T-cell (primary cell): ENCODE results near the gene HSPA1A. TPM values are rescaled to one million over a fixed set of nuclear protein-coding genes. Genes with fewer than 3 reads are reported as not detected.

Experiments
- ATAC-seq, 4 experiments: fragments of 200-7000 bp in 3 of 4; fragments of 150-1000 bp in 1 of 4; cut with Tn5 transposase; replicated peaks in 1 of 4; 1 replicate in 3 of 4; 2 replicates in 1 of 4; pipeline ENCODE4 v1.10.0; 2021; ENCODE audit warnings: moderate library complexity in 3 of 4, mild to moderate bottlenecking in 2 of 4, moderate number of reproducible peaks in 1 of 4
- CTCF ChIA-PET, 2 donors: fragments of 300-600 bp; sonication (Branson Sonifier 250); formaldehyde crosslinking; loops; one replicate each; lab custom pipeline; 2022; ENCODE audit warnings: antibody characterized with exemption in 2 of 2; lab: Charles Lee
- POLR2A ChIA-PET, 2 donors: fragments of 300-600 bp; sonication (Branson Sonifier 250); formaldehyde crosslinking; loops; one replicate each; lab custom pipeline; 2022; ENCODE audit warnings: antibody characterized with exemption in 2 of 2; lab: Charles Lee
- DNase-seq, 35 experiments: peaks; one replicate each; pipeline versions ENCODE4 v3.0.0 to v3.0.0-alpha.2; 2013 to 2023
- H3K27ac ChIP-seq: one replicate; pipeline ENCODE4 v1.5.1; 2013; ENCODE audit warnings: low read length
- H3K27me3 ChIP-seq, 2 experiments: replicated peaks in 1 of 2; 1 replicate in 1 of 2; 2 replicates in 1 of 2; pipeline versions ENCODE4 v1.6.1 to v1.7.0; 2013; ENCODE audit warnings: low read length in 1 of 2, mixed read lengths in 1 of 2; ENCODE audit not compliant: control insufficient read depth in 2 of 2, insufficient read depth in 2 of 2; ENCODE audit errors: extremely low read depth in 1 of 2
- H3K36me3 ChIP-seq, 2 donors: 1 replicate in 1 of 2; 2 replicates in 1 of 2; pipeline versions ENCODE4 v1.6.1 to v1.7.0; 2013; ENCODE audit warnings: low read length in 1 of 2; ENCODE audit not compliant: control insufficient read depth in 2 of 2, insufficient read depth in 1 of 2; ENCODE audit errors: extremely low read depth in 1 of 2
- H3K4me1 ChIP-seq, 2 experiments: 1 replicate in 1 of 2; 2 replicates in 1 of 2; pipeline versions ENCODE4 v1.6.1 to v1.7.0; 2013; ENCODE audit warnings: low read length in 2 of 2, mixed read lengths in 1 of 2; ENCODE audit not compliant: insufficient read depth in 2 of 2, control insufficient read depth in 1 of 2; ENCODE audit errors: extremely low read depth in 1 of 2
- H3K4me3 ChIP-seq, 2 donors: 1 replicate in 1 of 2; 2 replicates in 1 of 2; pipeline versions ENCODE4 v1.5.1 to v1.7.0; 2013; ENCODE audit warnings: mild to moderate bottlenecking in 2 of 2, low read length in 1 of 2, moderate library complexity in 1 of 2; ENCODE audit not compliant: control insufficient read depth in 1 of 2; ENCODE audit errors: extremely low read depth in 1 of 2
- H3K9me3 ChIP-seq: 2 replicates; pipeline ENCODE4 v1.7.0; 2013
- H3K27ac Mint-ChIP-seq, 2 donors: one replicate each; pipeline ENCODE4 v1.8.0; 2020 to 2021; ENCODE audit warnings: mild to moderate bottlenecking in 2 of 2, mixed read lengths in 2 of 2
- H3K27me3 Mint-ChIP-seq, 2 donors: one replicate each; pipeline ENCODE4 v1.8.0; 2021 to 2022; ENCODE audit warnings: mixed read lengths in 2 of 2
- H3K36me3 Mint-ChIP-seq: one replicate; pipeline ENCODE4 v1.8.0; 2021; ENCODE audit warnings: mixed read lengths
- H3K4me1 Mint-ChIP-seq, 3 donors: one replicate each; pipeline ENCODE4 v1.8.0; 2020 to 2022; ENCODE audit warnings: mixed read lengths in 3 of 3, mild to moderate bottlenecking in 1 of 3
- H3K4me3 Mint-ChIP-seq, 3 donors: one replicate each; pipeline ENCODE4 v1.8.0; 2020 to 2022; ENCODE audit warnings: mild to moderate bottlenecking in 3 of 3, mixed read lengths in 3 of 3, moderate library complexity in 3 of 3
- H3K9me3 Mint-ChIP-seq, 3 donors: one replicate each; pipeline ENCODE4 v1.8.0; 2020 to 2022; ENCODE audit warnings: mixed read lengths in 3 of 3
- WGBS: methylation state at CpG from one replicate; pipeline ENCODE4 v1.1.5; 2013; ENCODE audit warnings: missing lambda C conversion rate; ENCODE audit not compliant: insufficient coverage; 5-methylcytosine and 5-hydroxymethylcytosine counted together
- total RNA-seq, 35 experiments: library from RNA in 6 of 35; stranded (reverse) in 6 of 35; fragments of 120-200 nt in 1 of 35; gene quantifications; one replicate each; pipeline versions ENCODE4 v1.2.1 to v1.2.4 and lab custom pipeline; 2013 to 2026

The HSPA1A gene
- total RNA-seq, 5 donors from 2014 or later (not counting 1 experiment from before 2014, with no cell fraction given): 8.8 to 117 (median 77.9) TPM

GRCh38 chr6:31780507-31781243, 34.7 kb upstream of the HSPA1A start:
- no peak for DNase-seq
- H3K27me3 Mint-ChIP-seq: no peaks in the 10 kb centered on the region
- H3K4me1 Mint-ChIP-seq: peaks cover 18 to 23% (median 20%) of the 10 kb centered on the region in 3 donors
- no peak for ATAC-seq
- Histone ChIP-seq H3K4me1 (peaks cover 0 to 24% of the 10 kb centered on the region in 2 experiments), H3K4me3 (no peak overlapping the region), H3K27ac (no peak overlapping the region), H3K9me3 (no peaks in the 10 kb centered on the region), H3K27me3 (peaks cover 0 to 3% of the 10 kb centered on the region in 2 experiments), H3K36me3 (peaks cover 20 to 63% of the 10 kb centered on the region in 2 donors)
- H3K4me3 Mint-ChIP-seq: no peak overlapping the region
- WGBS: 93% methylated on average over 10 of the region's 20 CpGs
- H3K27ac Mint-ChIP-seq: no peak overlapping the region
- H3K9me3 Mint-ChIP-seq: no peaks in the 10 kb centered on the region
- CTCF ChIA-PET: no interaction called here
- POLR2A ChIA-PET: no interaction called here
- H3K36me3 Mint-ChIP-seq: peaks cover 30% of the 10 kb centered on the region

GRCh38 chr6:31781244-31782125, 33.9 kb upstream of the HSPA1A start:
- H3K27me3 ChIP-seq: peaks cover 0 to 3% of the 10 kb centered on the region in 2 experiments
- no peaks in the 10 kb centered on the region for H3K9me3 ChIP-seq
- no peaks in the 10 kb centered on the region for H3K27me3 Mint-ChIP-seq
- H3K4me3 Mint-ChIP-seq: no peak overlapping the region
- H3K4me1 Mint-ChIP-seq: peaks cover 12 to 16% (median 15%) of the 10 kb centered on the region in 3 donors
- peaks cover 30% of the 10 kb centered on the region for H3K36me3 Mint-ChIP-seq
- H3K4me1 ChIP-seq: peaks cover 0 to 16% of the 10 kb centered on the region in 2 experiments
- H3K36me3 ChIP-seq: peaks cover 20 to 63% of the 10 kb centered on the region in 2 donors
- no peak overlapping the region for H3K4me3 ChIP-seq
- DNase-seq (no peak), ATAC-seq (no peak)
- no peaks in the 10 kb centered on the region for H3K9me3 Mint-ChIP-seq
- ChIA-PET POLR2A (interaction anchor here in 1 of 2 donors (0.5 kb wide), 1 partner anchor 86 kb away, joined by 3 read pairs; no protein-coding TSS in a partner anchor), CTCF (no interaction called here)
- H3K27ac ChIP-seq: no peak overlapping the region
- 92% methylated on average over 13 of the region's 23 CpGs for WGBS
- H3K27ac Mint-ChIP-seq: no peak overlapping the region

DNA sequence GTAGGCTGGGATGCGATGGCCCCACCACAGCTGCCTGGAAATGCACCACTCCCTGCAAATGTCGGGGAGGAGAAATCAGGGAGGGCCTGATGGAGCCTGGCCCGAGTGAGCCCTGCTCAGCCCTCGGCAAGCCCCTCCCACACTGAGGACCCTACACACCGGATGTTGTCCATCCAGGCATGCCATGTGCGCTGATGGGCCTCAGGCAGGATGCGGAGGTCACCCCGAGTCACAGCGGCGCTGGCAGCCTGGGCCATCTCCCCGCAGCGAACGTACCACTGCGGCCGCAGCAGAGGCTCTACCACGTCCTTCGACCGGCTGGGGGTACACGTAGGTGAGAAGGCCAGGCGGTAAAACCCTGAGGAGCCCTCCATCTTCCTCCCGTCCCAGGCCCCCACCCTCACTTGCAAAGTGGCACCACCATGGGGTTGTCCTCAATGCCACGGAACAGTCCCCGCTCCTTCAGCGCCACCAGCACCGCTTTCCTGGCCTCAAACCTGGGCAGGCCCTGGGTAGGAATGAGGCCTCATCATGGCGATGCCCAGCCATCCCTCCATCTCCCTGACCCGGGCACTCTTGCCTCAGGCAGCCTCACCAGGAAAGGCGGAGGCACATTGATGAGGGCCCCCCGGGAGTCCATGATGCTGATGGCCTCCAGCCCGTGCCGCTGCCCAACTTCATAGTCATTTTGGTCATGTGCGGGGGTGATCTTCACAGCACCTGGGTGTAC, 33.1 kb upstream of the HSPA1A start:
- no peak overlapping the region for H3K27ac Mint-ChIP-seq
- ATAC-seq (no peak), DNase-seq (no peak)
- Histone ChIP-seq H3K27me3 (peaks cover 0 to 3% of the 10 kb centered on the region in 2 experiments), H3K4me1 (peaks cover 0 to 8% of the 10 kb centered on the region in 2 experiments), H3K9me3 (no peaks in the 10 kb centered on the region), H3K4me3 (no peak overlapping the region), H3K27ac (no peak overlapping the region), H3K36me3 (peaks cover 20 to 63% of the 10 kb centered on the region in 2 donors)
- no peaks in the 10 kb centered on the region for H3K9me3 Mint-ChIP-seq
- H3K27me3 Mint-ChIP-seq: no peaks in the 10 kb centered on the region
- peaks cover 4 to 7% (median 7%) of the 10 kb centered on the region in 3 donors for H3K4me1 Mint-ChIP-seq
- H3K36me3 Mint-ChIP-seq: peaks cover 30% of the 10 kb centered on the region
- POLR2A ChIA-PET: no interaction called here
- H3K4me3 Mint-ChIP-seq: no peak overlapping the region
- WGBS: 96% methylated on average over 31 of the region's 32 CpGs
- CTCF ChIA-PET: no interaction called here

- peaks cover 11 to 56% of the 10 kb centered on the region in 2 donors for H3K36me3 ChIP-seq
- H3K27me3 Mint-ChIP-seq: no peaks in the 10 kb centered on the region
- CTCF ChIA-PET: no interaction called here
Measured at GRCh38 chr6:31784098-31784925, 31.0 kb upstream of the HSPA1A start.

DNA sequence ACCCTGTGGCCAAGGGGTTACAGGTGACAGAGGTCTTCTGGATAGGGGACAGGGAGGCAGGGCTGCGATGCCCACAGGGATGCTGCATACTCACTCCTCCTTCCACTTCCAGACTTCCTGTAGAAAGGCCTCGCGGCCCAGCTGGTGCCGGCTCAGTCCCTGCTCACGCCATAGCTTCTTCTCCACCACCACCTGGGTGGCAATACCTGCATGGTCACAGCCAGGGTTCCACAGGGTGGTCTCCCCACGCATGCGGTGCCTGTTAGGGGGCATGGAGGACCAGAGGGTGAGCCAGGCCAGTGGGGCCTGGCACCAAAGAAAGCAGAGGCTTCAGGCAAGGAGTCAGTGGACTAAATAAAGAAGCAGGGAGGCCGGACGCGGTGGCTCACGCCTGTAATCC, 29.9 kb upstream of the HSPA1A start:
- Mint-ChIP-seq H3K4me3 (no peak overlapping the region), H3K27me3 (no peaks in the 10 kb centered on the region), H3K36me3 (peaks cover 32% of the 10 kb centered on the region), H3K4me1 (peaks cover 0 to 6% (median 2%) of the 10 kb centered on the region in 3 donors), H3K27ac (no peak overlapping the region), H3K9me3 (no peaks in the 10 kb centered on the region)
- POLR2A ChIA-PET: no interaction called here
- Histone ChIP-seq H3K4me1 (no peaks in the 10 kb centered on the region), H3K36me3 (peaks cover 4 to 45% of the 10 kb centered on the region in 2 donors), H3K27me3 (peaks cover 0 to 3% of the 10 kb centered on the region in 2 experiments), H3K27ac (no peak overlapping the region), H3K4me3 (no peak overlapping the region), H3K9me3 (no peaks in the 10 kb centered on the region)
- DNase-seq (no peak), ATAC-seq (no peak)
- CTCF ChIA-PET: interaction anchor here in 1 of 2 donors (0.7 kb wide), 1 partner anchor 189 kb away, joined by 4 read pairs; no protein-coding TSS in a partner anchor
- WGBS: 97% methylated on average over 10 of the region's 11 CpGs

More at GRCh38 chr6:31784098-31784925, 31.0 kb upstream of the HSPA1A start:
- H3K4me1 ChIP-seq: no peaks in the 10 kb centered on the region
- H3K4me3 ChIP-seq: no peak overlapping the region
- H3K27ac ChIP-seq: no peak overlapping the region
- Mint-ChIP-seq H3K4me1 (peaks cover 0 to 3% (median 0%) of the 10 kb centered on the region in 3 donors), H3K27ac (no peak overlapping the region), H3K9me3 (no peaks in the 10 kb centered on the region), H3K4me3 (no peak overlapping the region), H3K36me3 (peaks cover 31% of the 10 kb centered on the region)
- ATAC-seq: no peak
- H3K27me3 ChIP-seq: peaks cover 0 to 3% of the 10 kb centered on the region in 2 experiments
- no peaks in the 10 kb centered on the region for H3K9me3 ChIP-seq
- DNase-seq: no peak
- WGBS: over 99% methylated on average over 13 of the region's 15 CpGs
- POLR2A ChIA-PET: interaction anchor here in 1 of 2 donors (0.6 to 0.7 kb wide), 2 partner anchors 32 to 44 kb away, joined by 5 to 8 read pairs; partner anchors contain the start of gene MSH5
